Endothelial cell (in vitro differentiated cells): ENCODE measurements around the gene METRN. TPM values are rescaled to one million over a fixed set of nuclear protein-coding genes. Genes with fewer than 3 reads are reported as not detected.

Source experiments
- DNase-seq: peaks from one replicate; pipeline ENCODE4 v3.0.0; 2021; ENCODE audit warnings: low spot score
- H3K27ac Mint-ChIP-seq: one replicate; pipeline ENCODE4 v1.8.0; 2021; ENCODE audit warnings: mixed read lengths, inconsistent platforms; ENCODE audit not compliant: unreplicated experiment
- H3K27me3 Mint-ChIP-seq: one replicate; pipeline ENCODE4 v1.8.0; 2021; ENCODE audit warnings: mild to moderate bottlenecking, moderate library complexity, mixed read lengths, inconsistent platforms; ENCODE audit not compliant: unreplicated experiment
- H3K36me3 Mint-ChIP-seq: one replicate; pipeline ENCODE4 v1.8.0; 2021; ENCODE audit warnings: mild to moderate bottlenecking, low read depth, mixed read lengths, inconsistent platforms; ENCODE audit not compliant: unreplicated experiment
- H3K4me1 Mint-ChIP-seq: one replicate; pipeline ENCODE4 v1.8.0; 2021; ENCODE audit warnings: mild to moderate bottlenecking, mixed read lengths, inconsistent platforms; ENCODE audit not compliant: unreplicated experiment
- H3K4me3 Mint-ChIP-seq: one replicate; pipeline ENCODE4 v1.8.0; 2021; ENCODE audit warnings: mild to moderate bottlenecking, mixed read lengths, inconsistent platforms; ENCODE audit not compliant: unreplicated experiment
- H3K9me3 Mint-ChIP-seq: one replicate; pipeline ENCODE4 v1.8.0; 2021; ENCODE audit warnings: mixed read lengths, inconsistent platforms; ENCODE audit not compliant: unreplicated experiment
- total RNA-seq: library from RNA; stranded (reverse); fragmentation: NEBNext Ultra II Directional; extraction: Animal tissue kit (Norgen Biotek cat#: 25700); gene quantifications from one replicate; pipeline ENCODE4 v1.2.1, GENCODE V29; 2021; ENCODE audit not compliant: unreplicated experiment
- TF ChIP-seq, protein P1 (sequence below): fragments of 200-600 bp; sonication (generic); IDR thresholded peaks from one replicate; pipeline ENCODE4 v1.5.0; 2021; ENCODE audit warnings: antibody characterized with exemption; ENCODE audit not compliant: unreplicated experiment

Gene METRN
- total RNA-seq, 1 donor from 2014 or later = 11.2 TPM

DNA sequence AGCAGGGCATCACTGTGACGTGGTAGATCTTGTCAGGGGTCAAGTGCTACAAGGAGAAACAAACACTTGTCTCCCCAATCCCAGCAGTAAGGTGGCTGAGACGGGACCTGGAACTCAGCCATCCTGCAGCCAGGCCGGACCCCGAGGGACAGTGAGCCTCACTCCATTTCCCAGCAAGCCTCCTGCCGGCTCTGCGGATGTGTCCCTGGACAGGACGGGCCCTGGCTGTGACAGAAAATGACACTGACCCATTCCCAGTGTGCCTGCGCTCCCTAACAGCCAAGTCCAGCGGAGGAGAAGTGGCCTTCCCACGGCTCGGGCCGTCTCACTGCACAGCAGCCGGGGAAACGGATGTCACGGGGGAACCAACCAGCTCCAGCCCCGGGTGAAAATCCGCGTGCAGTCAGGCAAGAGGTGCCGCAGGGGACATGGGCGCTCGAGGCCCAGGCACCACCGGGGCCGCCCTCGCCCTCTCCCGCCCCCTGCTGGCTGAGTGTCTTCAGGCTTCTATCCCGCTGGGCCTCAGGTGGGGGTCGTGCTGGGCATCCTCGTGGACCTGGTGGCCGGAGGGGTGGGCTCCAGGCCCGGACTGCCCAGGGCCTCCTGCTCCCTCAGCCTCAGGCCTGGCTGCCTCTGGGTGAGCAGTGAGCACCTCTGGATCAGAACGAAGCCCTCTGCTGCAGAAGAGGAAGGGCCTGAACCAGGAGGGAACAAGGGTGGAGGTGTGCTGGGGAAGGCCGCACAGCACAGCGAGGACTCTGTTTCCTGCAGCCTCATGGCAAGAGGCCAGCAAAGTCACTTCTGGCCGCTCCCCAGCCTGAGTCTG, 18.7 kb downstream of the METRN start:
- peaks cover 19% of the 10 kb centered on the region for H3K36me3 Mint-ChIP-seq
- H3K4me3 Mint-ChIP-seq = no peak overlapping the region
- H3K4me1 Mint-ChIP-seq = peaks cover 13% of the 10 kb centered on the region
- TF ChIP-seq, protein P1, sequence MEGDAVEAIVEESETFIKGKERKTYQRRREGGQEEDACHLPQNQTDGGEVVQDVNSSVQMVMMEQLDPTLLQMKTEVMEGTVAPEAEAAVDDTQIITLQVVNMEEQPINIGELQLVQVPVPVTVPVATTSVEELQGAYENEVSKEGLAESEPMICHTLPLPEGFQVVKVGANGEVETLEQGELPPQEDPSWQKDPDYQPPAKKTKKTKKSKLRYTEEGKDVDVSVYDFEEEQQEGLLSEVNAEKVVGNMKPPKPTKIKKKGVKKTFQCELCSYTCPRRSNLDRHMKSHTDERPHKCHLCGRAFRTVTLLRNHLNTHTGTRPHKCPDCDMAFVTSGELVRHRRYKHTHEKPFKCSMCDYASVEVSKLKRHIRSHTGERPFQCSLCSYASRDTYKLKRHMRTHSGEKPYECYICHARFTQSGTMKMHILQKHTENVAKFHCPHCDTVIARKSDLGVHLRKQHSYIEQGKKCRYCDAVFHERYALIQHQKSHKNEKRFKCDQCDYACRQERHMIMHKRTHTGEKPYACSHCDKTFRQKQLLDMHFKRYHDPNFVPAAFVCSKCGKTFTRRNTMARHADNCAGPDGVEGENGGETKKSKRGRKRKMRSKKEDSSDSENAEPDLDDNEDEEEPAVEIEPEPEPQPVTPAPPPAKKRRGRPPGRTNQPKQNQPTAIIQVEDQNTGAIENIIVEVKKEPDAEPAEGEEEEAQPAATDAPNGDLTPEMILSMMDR = peak; percentile 65
- no peak overlapping the region for H3K27ac Mint-ChIP-seq
- peaks cover 8% of the 10 kb centered on the region for H3K27me3 Mint-ChIP-seq
- no peaks in the 10 kb centered on the region for H3K9me3 Mint-ChIP-seq
- peak; percentile 68 for DNase-seq

DNA sequence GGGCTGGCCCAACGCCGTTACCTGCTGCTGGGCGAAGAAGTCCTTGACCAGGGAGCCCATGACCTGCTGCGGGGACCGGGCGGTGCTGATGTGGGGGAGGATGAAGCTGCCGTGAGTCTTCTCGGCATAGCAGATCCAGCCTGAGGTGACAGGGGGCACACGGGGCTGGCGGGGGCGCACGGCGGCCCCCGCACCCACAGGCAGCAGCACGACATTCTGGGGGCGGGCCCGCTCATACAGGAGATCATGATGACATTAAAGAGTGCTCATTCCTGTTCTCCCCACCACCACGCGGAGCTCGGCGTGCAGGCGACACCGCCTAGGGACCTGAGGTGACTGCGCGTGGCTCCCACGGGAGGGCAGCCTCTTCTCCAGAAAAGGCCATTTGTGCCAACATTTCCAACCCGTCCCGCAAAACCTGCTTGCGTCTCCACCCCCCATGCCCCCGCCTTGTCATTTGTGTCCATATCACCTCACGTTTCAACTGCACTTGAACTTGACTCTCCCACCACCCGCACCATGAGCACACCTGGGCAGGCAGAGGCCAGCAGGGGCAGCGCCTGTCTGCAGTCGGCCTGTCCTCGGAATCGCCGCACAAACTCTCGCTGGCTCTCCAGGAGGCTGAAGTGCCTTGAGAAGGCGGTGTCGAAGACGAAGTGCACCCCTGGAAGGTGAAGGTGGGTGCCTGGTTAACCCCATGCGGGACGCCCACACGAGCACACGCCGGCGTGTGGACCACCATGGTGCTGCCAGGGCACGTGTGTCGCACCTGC, 19.5 kb downstream of the METRN start:
- Mint-ChIP-seq H3K4me3 (no peak overlapping the region), H3K4me1 (peaks cover 18% of the 10 kb centered on the region), H3K36me3 (peaks cover 19% of the 10 kb centered on the region), H3K27me3 (peaks cover 8% of the 10 kb centered on the region), H3K27ac (no peak overlapping the region), H3K9me3 (no peaks in the 10 kb centered on the region)
- no peak for DNase-seq
- TF ChIP-seq, protein P1 = no peak

DNA sequence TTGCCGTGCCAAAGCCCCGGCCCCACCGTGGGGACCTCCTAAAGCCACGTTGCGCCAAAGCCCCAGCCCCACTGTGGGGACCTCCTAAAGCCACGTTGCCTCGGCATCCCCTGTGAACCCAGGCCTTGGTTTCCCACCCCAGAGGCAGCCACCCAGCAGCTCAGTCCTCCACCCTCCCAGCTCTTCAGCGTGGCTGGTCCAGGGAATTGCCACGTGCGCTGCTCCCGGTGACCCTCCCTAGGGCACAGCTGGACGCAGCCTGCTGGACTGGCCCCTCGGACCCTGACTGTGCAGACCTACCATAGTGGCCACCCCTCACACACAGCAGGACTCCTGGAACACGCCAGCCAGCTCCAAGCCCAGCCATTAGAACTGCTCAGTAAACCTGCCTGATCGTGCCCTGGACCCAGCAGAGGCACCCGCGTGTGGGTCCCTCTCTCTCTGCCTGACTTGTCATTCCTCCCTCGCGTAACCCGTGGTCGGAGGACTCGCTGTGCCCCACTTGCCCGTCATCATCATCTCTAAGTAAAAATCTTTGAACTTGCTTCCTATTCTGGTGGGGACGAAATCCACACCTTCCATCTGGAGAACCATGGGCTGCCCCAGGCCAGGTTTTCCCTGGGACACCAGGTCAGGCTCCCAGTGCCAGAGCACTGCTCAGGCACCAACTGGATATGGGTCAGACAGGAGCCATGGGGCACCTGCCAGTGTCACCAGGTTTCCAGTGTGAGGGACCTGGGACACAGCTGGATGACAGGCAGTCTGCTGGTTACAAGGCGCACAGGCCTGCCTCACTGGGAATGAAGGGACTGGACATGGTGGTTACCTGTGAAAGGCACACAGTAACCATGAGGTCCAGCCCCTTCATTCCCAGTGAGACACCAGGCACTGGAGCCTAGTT, 20.3 kb downstream of the METRN start:
- Mint-ChIP-seq H3K4me3 (peak overlapping the region; percentile 72), H3K36me3 (peaks cover 19% of the 10 kb centered on the region), H3K4me1 (peaks cover 23% of the 10 kb centered on the region), H3K27me3 (peaks cover 8% of the 10 kb centered on the region), H3K27ac (peak overlapping the region; percentile 73), H3K9me3 (no peaks in the 10 kb centered on the region)
- no peak for DNase-seq
- TF ChIP-seq, protein P1 = no peak

DNA sequence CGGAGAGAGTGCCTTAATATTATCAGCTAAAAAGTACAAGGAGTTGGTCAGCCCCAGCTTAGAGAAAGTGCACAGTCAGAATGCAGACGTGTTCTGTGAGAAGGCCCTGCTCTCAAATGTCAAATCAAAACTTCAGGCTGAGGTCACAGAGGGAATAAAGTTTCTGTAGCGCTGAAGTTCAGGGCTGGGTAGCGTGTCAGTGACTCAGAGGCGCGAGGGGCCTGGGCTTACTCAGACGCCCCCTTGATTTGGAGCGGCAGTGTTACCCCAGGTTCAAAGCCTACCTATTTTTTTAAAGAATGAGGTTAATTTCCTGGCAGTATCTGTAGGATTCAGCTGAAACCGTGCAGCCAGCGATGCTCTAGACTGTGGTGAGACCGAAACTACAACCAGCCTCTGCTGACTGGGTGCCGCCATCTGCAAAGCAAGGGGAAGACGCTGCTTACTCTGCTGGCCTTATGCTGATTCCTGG, 21.1 kb downstream of the METRN start:
- no peak overlapping the region for H3K4me3 Mint-ChIP-seq
- H3K4me1 Mint-ChIP-seq = peaks cover 23% of the 10 kb centered on the region
- no peak for DNase-seq
- H3K36me3 Mint-ChIP-seq = peaks cover 19% of the 10 kb centered on the region
- H3K27ac Mint-ChIP-seq = no peak overlapping the region
- peaks cover 8% of the 10 kb centered on the region for H3K27me3 Mint-ChIP-seq
- no peaks in the 10 kb centered on the region for H3K9me3 Mint-ChIP-seq
- TF ChIP-seq, protein P1 = no peak
